ENCODE measurements around the gene FGGY. TPM values are rescaled to one million over a fixed set of nuclear protein-coding genes. Genes with fewer than 3 reads are reported as not detected.

FGGY gene
- total RNA-seq, 2 donors from 2014 or later: 12.4 to 17.9 TPM

- no peaks in the 10 kb centered on the region for H3K27me3 Mint-ChIP-seq (ENCODE audit: low read depth)
- H3K27ac Mint-ChIP-seq: no peak overlapping the region
- no peak overlapping the region for H3K4me3 Mint-ChIP-seq
- peaks cover 6% of the 10 kb centered on the region for H3K4me1 Mint-ChIP-seq (ENCODE audit: low read depth)
- peaks cover 0 to 3% of the 10 kb centered on the region in 2 donors for H3K9me3 Mint-ChIP-seq
- DNase-seq (no peak), ATAC-seq (replicated peaks in 1 of 2) (peak in 1 of 2 donors; percentile 42)
- no peaks in the 10 kb centered on the region for H3K36me3 Mint-ChIP-seq (ENCODE audit: insufficient read depth in 2 of 2)
These were observed 94.6 kb downstream of the FGGY start for GRCh38 chr1:59391212-59392179.

- ATAC-seq (replicated peaks in 1 of 2) (no peak), DNase-seq (no peak)
- Mint-ChIP-seq H3K9me3 (peaks cover 0 to 3% of the 10 kb centered on the region in 2 donors), H3K36me3 (ENCODE audit: insufficient read depth in 2 of 2) (no peaks in the 10 kb centered on the region), H3K4me3 (no peak overlapping the region), H3K4me1 (ENCODE audit: low read depth) (peaks cover 6% of the 10 kb centered on the region), H3K27ac (no peak overlapping the region), H3K27me3 (ENCODE audit: low read depth) (no peaks in the 10 kb centered on the region)
These were observed 96.6 kb downstream of the FGGY start for GRCh38 chr1:59393211-59394180.

- Mint-ChIP-seq H3K36me3 (ENCODE audit: insufficient read depth in 2 of 2) (no peaks in the 10 kb centered on the region), H3K27ac (no peak overlapping the region), H3K9me3 (peaks cover 0 to 3% of the 10 kb centered on the region in 2 donors), H3K4me3 (no peak overlapping the region), H3K4me1 (ENCODE audit: low read depth) (peaks cover 6% of the 10 kb centered on the region), H3K27me3 (ENCODE audit: low read depth) (no peaks in the 10 kb centered on the region)
- ATAC-seq (replicated peaks in 1 of 2): no peak
- no peak for DNase-seq
These were observed 98.0 kb downstream of the FGGY start for GRCh38 chr1:59394706-59395425.

GRCh38 chr1:59396387-59396786 lies 99.5 kb downstream of the FGGY start:
- peaks cover 5% of the 10 kb centered on the region for H3K4me1 Mint-ChIP-seq (ENCODE audit: low read depth)
- no peaks in the 10 kb centered on the region for H3K9me3 Mint-ChIP-seq
- H3K36me3 Mint-ChIP-seq (ENCODE audit: insufficient read depth in 2 of 2): no peaks in the 10 kb centered on the region
- H3K27me3 Mint-ChIP-seq (ENCODE audit: low read depth): no peaks in the 10 kb centered on the region
- no peak overlapping the region for H3K4me3 Mint-ChIP-seq
- DNase-seq (no peak), ATAC-seq (replicated peaks in 1 of 2) (no peak)
- no peak overlapping the region for H3K27ac Mint-ChIP-seq

DNA sequence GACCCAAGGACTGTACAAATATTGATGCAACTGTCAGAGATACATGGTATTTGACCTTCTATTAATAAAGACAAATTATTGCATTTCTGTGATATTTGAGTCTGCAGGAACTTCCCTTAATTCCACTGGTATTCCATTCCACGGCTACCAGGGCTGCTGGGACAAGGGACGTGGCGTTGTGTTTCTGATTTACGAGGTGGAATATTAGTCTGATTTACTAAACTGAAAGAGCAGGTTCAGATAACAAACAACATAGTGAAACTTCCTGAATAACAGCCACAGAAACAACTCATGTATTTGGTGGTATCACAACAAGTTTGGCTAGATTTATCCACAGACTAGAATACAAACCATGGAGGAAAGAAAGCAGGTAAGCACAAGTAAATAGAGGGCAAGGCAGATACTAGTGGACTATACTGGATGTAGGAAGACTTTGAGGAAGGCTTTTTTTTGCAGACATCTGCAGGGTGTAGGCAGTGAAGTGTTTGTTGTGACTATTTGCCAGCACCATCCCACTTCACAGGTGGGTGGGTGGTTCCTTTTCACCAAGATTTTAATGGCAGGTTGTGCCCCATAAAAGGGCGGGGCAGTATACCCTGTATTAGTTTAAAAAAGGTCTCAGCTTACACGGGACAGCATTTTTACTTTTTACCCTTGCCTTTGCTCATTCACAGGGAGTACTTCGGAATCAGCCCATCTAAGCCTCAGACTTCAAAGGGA lies 100.4 kb downstream of the FGGY start:
- Mint-ChIP-seq H3K36me3 (ENCODE audit: insufficient read depth in 2 of 2) (no peaks in the 10 kb centered on the region), H3K27me3 (ENCODE audit: low read depth) (no peaks in the 10 kb centered on the region), H3K27ac (no peak overlapping the region), H3K4me1 (ENCODE audit: low read depth) (no peaks in the 10 kb centered on the region), H3K4me3 (no peak overlapping the region), H3K9me3 (no peaks in the 10 kb centered on the region)
- no peak for ATAC-seq (replicated peaks in 1 of 2)
- DNase-seq: no peak

GRCh38 chr1:59399642-59400041 lies 102.7 kb downstream of the FGGY start:
- Mint-ChIP-seq H3K4me3 (no peak overlapping the region), H3K36me3 (ENCODE audit: insufficient read depth in 2 of 2) (no peaks in the 10 kb centered on the region), H3K27ac (no peak overlapping the region), H3K9me3 (no peaks in the 10 kb centered on the region), H3K27me3 (ENCODE audit: low read depth) (no peaks in the 10 kb centered on the region), H3K4me1 (ENCODE audit: low read depth) (no peaks in the 10 kb centered on the region)
- ATAC-seq (replicated peaks in 1 of 2) (peak in 1 of 2 donors; percentile 64), DNase-seq (no peak)

- Mint-ChIP-seq H3K36me3 (ENCODE audit: insufficient read depth in 2 of 2) (no peaks in the 10 kb centered on the region), H3K4me1 (ENCODE audit: low read depth) (no peaks in the 10 kb centered on the region), H3K27ac (no peak overlapping the region), H3K4me3 (no peak overlapping the region), H3K9me3 (no peaks in the 10 kb centered on the region), H3K27me3 (ENCODE audit: low read depth) (no peaks in the 10 kb centered on the region)
- no peak for DNase-seq
- ATAC-seq (replicated peaks in 1 of 2): no peak
These were observed 104.7 kb downstream of the FGGY start for GRCh38 chr1:59401581-59401980.

- ATAC-seq (replicated peaks in 1 of 2) (no peak), DNase-seq (no peak)
- Mint-ChIP-seq H3K27ac (no peak overlapping the region), H3K4me1 (ENCODE audit: low read depth) (no peaks in the 10 kb centered on the region), H3K36me3 (ENCODE audit: insufficient read depth in 2 of 2) (no peaks in the 10 kb centered on the region), H3K9me3 (no peaks in the 10 kb centered on the region), H3K27me3 (ENCODE audit: low read depth) (no peaks in the 10 kb centered on the region), H3K4me3 (no peak overlapping the region)
These were observed 107.9 kb downstream of the FGGY start for GRCh38 chr1:59404796-59405195.

- Mint-ChIP-seq H3K27ac (no peak overlapping the region), H3K9me3 (no peaks in the 10 kb centered on the region), H3K4me1 (ENCODE audit: low read depth) (no peaks in the 10 kb centered on the region), H3K27me3 (ENCODE audit: low read depth) (no peaks in the 10 kb centered on the region), H3K36me3 (ENCODE audit: insufficient read depth in 2 of 2) (no peaks in the 10 kb centered on the region), H3K4me3 (no peak overlapping the region)
- ATAC-seq (replicated peaks in 1 of 2): no peak
- DNase-seq: no peak
These were observed 109.7 kb downstream of the FGGY start for GRCh38 chr1:59406437-59407164.

DNA sequence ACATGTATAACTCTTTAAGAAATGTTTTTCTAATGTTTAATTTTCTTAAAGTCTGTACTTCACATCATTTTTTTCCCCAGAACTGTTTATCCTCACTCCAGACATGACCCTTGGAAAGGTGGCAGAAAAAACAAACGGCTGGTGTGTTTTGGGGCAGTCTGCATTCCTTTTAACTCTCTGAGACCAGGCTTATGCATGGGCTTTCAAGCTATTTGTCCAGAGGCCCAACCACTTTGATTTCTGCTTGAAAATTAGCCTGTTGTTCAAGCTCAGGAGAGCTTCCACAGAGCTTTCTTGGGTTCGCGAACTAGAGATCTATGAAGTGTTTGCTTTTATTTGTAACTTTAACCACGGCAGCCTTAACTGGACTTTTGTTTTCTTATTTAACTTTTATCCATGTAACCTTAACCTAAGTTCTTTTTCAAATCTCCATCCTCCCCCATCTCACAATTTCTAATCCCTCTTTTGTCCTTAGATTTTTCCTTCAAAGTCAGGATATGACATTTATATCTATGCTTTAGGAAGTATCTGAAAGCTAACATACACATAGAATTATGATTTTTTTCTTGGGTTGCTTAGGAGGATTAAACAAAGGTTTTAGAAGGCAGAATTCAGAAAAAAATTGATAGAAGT lies 111.8 kb downstream of the FGGY start:
- Mint-ChIP-seq H3K36me3 (ENCODE audit: insufficient read depth in 2 of 2) (no peaks in the 10 kb centered on the region), H3K4me3 (no peak overlapping the region), H3K9me3 (no peaks in the 10 kb centered on the region), H3K27me3 (ENCODE audit: low read depth) (no peaks in the 10 kb centered on the region), H3K4me1 (ENCODE audit: low read depth) (no peaks in the 10 kb centered on the region), H3K27ac (peak overlapping the region; percentile 91)
- ATAC-seq (replicated peaks in 1 of 2) (no peak), DNase-seq (no peak)

GRCh38 chr1:59409549-59409948 lies 112.7 kb downstream of the FGGY start:
- no peaks in the 10 kb centered on the region for H3K36me3 Mint-ChIP-seq (ENCODE audit: insufficient read depth in 2 of 2)
- no peaks in the 10 kb centered on the region for H3K9me3 Mint-ChIP-seq

More at GRCh38 chr1:59409549-59409948, 112.7 kb downstream of the FGGY start:
- DNase-seq (no peak), ATAC-seq (replicated peaks in 1 of 2) (peak in 1 of 2 donors; percentile 62)
- Mint-ChIP-seq H3K4me1 (ENCODE audit: low read depth) (no peaks in the 10 kb centered on the region), H3K4me3 (no peak overlapping the region), H3K27me3 (ENCODE audit: low read depth) (no peaks in the 10 kb centered on the region), H3K27ac (peak overlapping the region; percentile 91)
